Gastrocnemius medialis (tissue), 4 donors: ENCODE results near the gene KRT80. TPM values are rescaled to one million over a fixed set of nuclear protein-coding genes. Genes with fewer than 3 reads are reported as not detected.
A peak's percentile ranks its signal among the peaks of the same experiment; 100 is the strongest.

Source experiments
- ATAC-seq, 2 donors: fragments of 150-250 bp; one replicate each; pipeline ENCODE4 v1.9.1; 2016
- DNase-seq, 2 donors: peaks; one replicate each; pipeline ENCODE4 v3.0.0-alpha.2; 2019
- H3K27ac ChIP-seq, 4 donors: fragments of 200-600 bp; sonication (generic); 1 replicate in 1 of 4; 2 replicates in 3 of 4; pipeline ENCODE4 v1.5.1; 2016 to 2018; ENCODE audit warnings: mild to moderate bottlenecking in 2 of 4, moderate library complexity in 1 of 4
- H3K27me3 ChIP-seq, 3 donors: fragments of 200-600 bp; sonication (generic) in 2 of 3; 1 replicate in 1 of 3; 2 replicates in 2 of 3; pipeline versions ENCODE4 v1.5.1 to v1.6.0; 2016 to 2019; ENCODE audit warnings: mild to moderate bottlenecking in 1 of 3, moderate library complexity in 1 of 3
- H3K36me3 ChIP-seq, 2 donors: fragments of 200-600 bp; sonication (generic) in 1 of 2; one replicate each; pipeline ENCODE4 v1.5.1; 2017 to 2018
- H3K4me1 ChIP-seq, 2 donors: fragments of 200-600 bp; sonication (generic) in 1 of 2; one replicate each; pipeline ENCODE4 v1.5.1; 2016 to 2017; ENCODE audit warnings: mild to moderate bottlenecking in 2 of 2
- H3K4me3 ChIP-seq, 4 donors: fragments of 200-600 bp; sonication (generic) in 3 of 4; 1 replicate in 1 of 4; 2 replicates in 3 of 4; pipeline ENCODE4 v1.5.1; 2016 to 2019; ENCODE audit warnings: mild to moderate bottlenecking in 2 of 4
- H3K9me3 ChIP-seq, 3 donors: fragments of 200-600 bp; sonication (generic) in 2 of 3; 1 replicate in 1 of 3; 2 replicates in 2 of 3; pipeline ENCODE4 v1.5.1; 2016 to 2019
- CTCF ChIP-seq, 5 experiments: fragments of 450-650 bp in 3 of 5; fragments of 200-600 bp in 2 of 5; sonication (generic) in 2 of 5; IDR thresholded peaks in 4 of 5; conservative IDR thresholded peaks in 1 of 5; 1 replicate in 4 of 5; 2 replicates in 1 of 5; pipeline ENCODE4 v1.5.1; 2016 to 2019; ENCODE audit warnings: antibody characterized with exemption in 5 of 5, mild to moderate bottlenecking in 3 of 5, moderate library complexity in 3 of 5
- POLR2A ChIP-seq, 2 donors: fragments of 450-650 bp; IDR thresholded peaks; one replicate each; pipeline ENCODE4 v1.6.1; 2017; ENCODE audit warnings: antibody characterized with exemption in 2 of 2, mild to moderate bottlenecking in 2 of 2, moderate library complexity in 2 of 2
- in situ Hi-C, 4 donors: fragments of 200-750 bp; cut with MboI; loops; one replicate each; pipeline versions ENCODE4 v1.15.0 to v1.8.0; 2017; ENCODE audit warnings: low sequenced_read_pairs in 4 of 4
- intact Hi-C: fragments of 100-400 bp; cut with DNase I; formaldehyde crosslinking; loops from one replicate; pipeline ENCODE4 v1.15.1; 2023; ENCODE audit warnings: low total_unique reads
- total RNA-seq, 4 donors: library from RNA; depleted of rRNA; stranded (reverse); fragments of >200 nt; gene quantifications; one replicate each; pipeline versions ENCODE4 v1.1.0 to v1.2.3, GENCODE V29; 2016

The KRT80 gene
- total RNA-seq, 4 donors from 2014 or later = 0.13 to 0.26 TPM; not detected in 2

GRCh38 chr12:52221070-52221781 is 29.4 kb upstream of the KRT80 start:
- Histone ChIP-seq H3K27me3 (no peaks in the 10 kb centered on the region), H3K36me3 (no peaks in the 10 kb centered on the region), H3K4me3 (no peak overlapping the region), H3K9me3 (no peaks in the 10 kb centered on the region), H3K4me1 (peaks cover 6 to 7% of the 10 kb centered on the region in 2 donors), H3K27ac (no peak overlapping the region)
- no peak for ATAC-seq
- intact Hi-C loops = loop anchor here (5.0 kb wide), 1 partner anchor 106 kb away; no protein-coding TSS in a partner anchor
- DNase-seq = no peak
- in situ Hi-C loops = no loop called here
- TF ChIP-seq CTCF (IDR thresholded peaks at IDR 0.05 in 4 of 5, conservative IDR thresholded peaks at IDR 0.05 in 1 of 5) = no peak
- no peak for TF ChIP-seq POLR2A (IDR thresholded peaks at IDR 0.05)

- H3K4me3 ChIP-seq = no peak overlapping the region
- no peaks in the 10 kb centered on the region for H3K27me3 ChIP-seq
- no peaks in the 10 kb centered on the region for H3K36me3 ChIP-seq
- ATAC-seq (no peak), DNase-seq (no peak)
- intact Hi-C loops (loop anchor here (5.0 kb wide), 1 partner anchor 107 kb away; no protein-coding TSS in a partner anchor), in situ Hi-C loops (no loop called here)
- H3K27ac ChIP-seq = no peak overlapping the region
- H3K9me3 ChIP-seq = no peaks in the 10 kb centered on the region
- peaks cover 6 to 14% of the 10 kb centered on the region in 2 donors for H3K4me1 ChIP-seq
- TF ChIP-seq CTCF (IDR thresholded peaks at IDR 0.05 in 4 of 5, conservative IDR thresholded peaks at IDR 0.05 in 1 of 5) (no peak), POLR2A (IDR thresholded peaks at IDR 0.05) (no peak)
Measured at GRCh38 chr12:52220477-52220876, 28.7 kb upstream of the KRT80 start.

GRCh38 chr12:52218001-52218400 is 26.2 kb upstream of the KRT80 start:
- TF ChIP-seq POLR2A (IDR thresholded peaks at IDR 0.05) (no peak), CTCF (IDR thresholded peaks at IDR 0.05 in 4 of 5, conservative IDR thresholded peaks at IDR 0.05 in 1 of 5) (no peak)
- H3K4me3 ChIP-seq = no peak overlapping the region
- H3K4me1 ChIP-seq = peaks cover 6 to 15% of the 10 kb centered on the region in 2 donors
- peak overlapping the region in 3 of 4 donors; percentile 3 to 51 (median 8) for H3K27ac ChIP-seq
- H3K36me3 ChIP-seq = no peaks in the 10 kb centered on the region
- DNase-seq (no peak), ATAC-seq (no peak)
- H3K9me3 ChIP-seq = no peaks in the 10 kb centered on the region
- in situ Hi-C loops (no loop called here), intact Hi-C loops (no loop called here)
- no peaks in the 10 kb centered on the region for H3K27me3 ChIP-seq

GRCh38 chr12:52217223-52217622 is 25.4 kb upstream of the KRT80 start:
- Histone ChIP-seq H3K27me3 (no peaks in the 10 kb centered on the region), H3K36me3 (no peaks in the 10 kb centered on the region), H3K4me3 (no peak overlapping the region), H3K27ac (peak overlapping the region; percentile 3 to 51 (median 34)), H3K4me1 (peaks cover 6 to 15% of the 10 kb centered on the region in 2 donors), H3K9me3 (no peaks in the 10 kb centered on the region)
- no peak for TF ChIP-seq POLR2A (IDR thresholded peaks at IDR 0.05)
- TF ChIP-seq CTCF (IDR thresholded peaks at IDR 0.05 in 4 of 5, conservative IDR thresholded peaks at IDR 0.05 in 1 of 5) = no peak
- ATAC-seq (peak; percentile 23 to 30), DNase-seq (peak; percentile 30 to 35)
- intact Hi-C loops = no loop called here
- in situ Hi-C loops = no loop called here
